HS-27A (cell line): Measurements from ENCODE around the gene SPSB4.

Experiments
- DNase-seq: peaks from one replicate; pipeline ENCODE4 v3.0.0-alpha.2; 2012; ENCODE audit warnings: low read depth, missing footprints

The SPSB4 gene

GRCh38 chr3:141152801-141153678 lies 101.9 kb downstream of the SPSB4 start:
- no peak for DNase-seq

- no peak for DNase-seq
Measured at GRCh38 chr3:141153679-141153966, 102.5 kb downstream of the SPSB4 start.

- DNase-seq: no peak
Measured at GRCh38 chr3:141164852-141165251, 113.7 kb downstream of the SPSB4 start.

- no peak for DNase-seq
Measured at GRCh38 chr3:141167681-141168080, 116.5 kb downstream of the SPSB4 start.

- DNase-seq: no peak
Measured at GRCh38 chr3:141170678-141171295, 119.6 kb downstream of the SPSB4 start.

- DNase-seq: no peak
Measured at GRCh38 chr3:141174674-141175073, 123.5 kb downstream of the SPSB4 start.

GRCh38 chr3:141176775-141177174 lies 125.6 kb downstream of the SPSB4 start:
- DNase-seq: no peak

- no peak for DNase-seq
Measured at GRCh38 chr3:141178026-141178425, 126.9 kb downstream of the SPSB4 start.

GRCh38 chr3:141178551-141178950 lies 127.4 kb downstream of the SPSB4 start:
- DNase-seq: no peak

GRCh38 chr3:141179983-141180382 lies 128.8 kb downstream of the SPSB4 start:
- DNase-seq: no peak

GRCh38 chr3:141181196-141181595 lies 130.0 kb downstream of the SPSB4 start:
- no peak for DNase-seq

- no peak for DNase-seq
Measured at GRCh38 chr3:141181819-141182218, 130.7 kb downstream of the SPSB4 start.

GRCh38 chr3:141183606-141184005 lies 132.5 kb downstream of the SPSB4 start:
- DNase-seq: no peak

GRCh38 chr3:141184430-141184829 lies 133.3 kb downstream of the SPSB4 start:
- no peak for DNase-seq

- DNase-seq: peak; percentile 22
Measured at GRCh38 chr3:141191097-141191749, 140.1 kb downstream of the SPSB4 start.

- peak; percentile 86 for DNase-seq
Measured at GRCh38 chr3:141192345-141192744, 141.2 kb downstream of the SPSB4 start.

- DNase-seq: no peak
Measured at GRCh38 chr3:141193066-141193830, 142.1 kb downstream of the SPSB4 start.
